Measurements from ENCODE around the gene TSPO2. TPM values are rescaled to one million over a fixed set of nuclear protein-coding genes. Genes with fewer than 3 reads are reported as not detected.
A peak's percentile ranks its signal among the peaks of the same experiment; 100 is the strongest.

The TSPO2 gene
- total and polyA plus RNA-seq, 9 of the 15 experiments (the other 6 are each of a cell fraction or from before 2014, with no cell fraction given): not detected

DNA sequence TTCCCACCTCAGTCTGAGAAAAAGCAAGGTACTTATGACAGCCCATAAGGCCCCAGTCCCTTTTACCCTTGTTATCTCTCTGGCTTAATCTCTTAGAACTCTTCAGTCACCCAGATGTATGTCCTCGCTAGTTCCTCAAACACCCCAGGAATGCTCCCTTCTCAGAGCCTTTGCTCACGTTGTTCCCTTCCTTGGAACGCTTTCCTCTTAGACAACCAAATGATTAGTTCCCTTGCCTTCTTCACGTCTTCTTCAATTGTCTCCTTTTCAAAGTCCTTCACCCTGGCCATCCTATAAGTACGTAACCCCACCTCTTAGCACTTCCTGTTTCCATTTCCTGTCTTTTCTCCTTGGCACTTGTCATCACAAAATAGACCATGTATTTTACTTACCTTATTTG is 9.6 kb downstream of the TSPO2 start (continued):
- no peak for TF ChIP-seq RBM22 (IDR thresholded peaks at IDR 0.05; ENCODE audit: low read depth, low read length, poor library complexity, severe bottlenecking)
- 0 out of 2 replicates have a peak, but pooled peaks have one; percentile 36 for TF ChIP-seq ZNF584 (CRISPR knock-in tag; IDR thresholded peaks at IDR 0.05; ENCODE audit: low read depth)
- TF ChIP-seq NR2F6 (CRISPR knock-in tag; IDR thresholded peaks at IDR 0.05): no peak
- TF ChIP-seq STAT5B (CRISPR knock-in tag; IDR thresholded peaks at IDR 0.05): no peak
- TF ChIP-seq, protein P1, sequence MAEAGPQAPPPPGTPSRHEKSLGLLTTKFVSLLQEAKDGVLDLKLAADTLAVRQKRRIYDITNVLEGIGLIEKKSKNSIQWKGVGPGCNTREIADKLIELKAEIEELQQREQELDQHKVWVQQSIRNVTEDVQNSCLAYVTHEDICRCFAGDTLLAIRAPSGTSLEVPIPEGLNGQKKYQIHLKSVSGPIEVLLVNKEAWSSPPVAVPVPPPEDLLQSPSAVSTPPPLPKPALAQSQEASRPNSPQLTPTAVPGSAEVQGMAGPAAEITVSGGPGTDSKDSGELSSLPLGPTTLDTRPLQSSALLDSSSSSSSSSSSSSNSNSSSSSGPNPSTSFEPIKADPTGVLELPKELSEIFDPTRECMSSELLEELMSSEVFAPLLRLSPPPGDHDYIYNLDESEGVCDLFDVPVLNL (CRISPR knock-in tag; IDR thresholded peaks at IDR 0.05; ENCODE audit: low read depth): no peak
- TF ChIP-seq PTTG1 (tag; IDR thresholded peaks at IDR 0.05; ENCODE audit: low read depth): no peak
- no peak for TF ChIP-seq FUS (optimal IDR thresholded peaks at IDR 0.05; ENCODE audit: low read depth, low read length)
- TF ChIP-seq KLF1 (tag; IDR thresholded peaks at IDR 0.05): no peak
- TF ChIP-seq LEF1 (IDR thresholded peaks at IDR 0.05): no peak
- no peak for TF ChIP-seq FOXA3 (CRISPR knock-in tag; conservative IDR thresholded peaks at IDR 0.05 in 1 of 2, IDR thresholded peaks at IDR 0.05 in 1 of 2)
- no peak for TF ChIP-seq THRAP3 (IDR thresholded peaks at IDR 0.05; ENCODE audit: borderline replicate concordance)
- no peak for TF ChIP-seq SP2 (IDR thresholded peaks at IDR 0.05; ENCODE audit: extremely low read depth, low read depth, low read length, poor library complexity, severe bottlenecking)
- no peak for TF ChIP-seq MCM7 (IDR thresholded peaks at IDR 0.05)
- TF ChIP-seq ZNF444 (CRISPR knock-in tag; IDR thresholded peaks at IDR 0.05): no peak
- no peak for TF ChIP-seq ETV6 (IDR thresholded peaks at IDR 0.05; ENCODE audit: borderline replicate concordance in 1 of 2, low read depth in 2 of 2, low read length in 1 of 2)
- no peak for TF ChIP-seq ETV6 (CRISPR knock-in tag; IDR thresholded peaks at IDR 0.05; ENCODE audit: borderline replicate concordance)
- TF ChIP-seq RBM39 (optimal IDR thresholded peaks at IDR 0.05; ENCODE audit: low read depth, low read length): no peak
- TF ChIP-seq ZHX1 (conservative IDR thresholded peaks at IDR 0.05; ENCODE audit: low read length): no peak
- no peak for TF ChIP-seq FIP1L1 (IDR thresholded peaks at IDR 0.05; ENCODE audit: low read depth, low read length, poor library complexity, severe bottlenecking)
- no peak for TF ChIP-seq SOX6 (IDR thresholded peaks at IDR 0.05)
- TF ChIP-seq LARP7 (IDR thresholded peaks at IDR 0.05): no peak
- TF ChIP-seq NCOA6 (IDR thresholded peaks at IDR 0.05): no peak
- no peak for TF ChIP-seq HDAC3 (IDR thresholded peaks at IDR 0.05; ENCODE audit: borderline replicate concordance, partially characterized antibody)
- TF ChIP-seq POLR3A (IDR thresholded peaks at IDR 0.05; ENCODE audit: borderline replicate concordance, extremely low read depth, insufficient read depth, insufficient read length): no peak

All from K562 (cell line).